GM18498 (cell line): Measurements from ENCODE around the gene ARSG.
"Not testable (repeated sequence)": the region's sequence is repeated elsewhere in the genome, so short reads cannot be mapped to it uniquely, and the experiment has no call there.

ENCODE experiments used
- ATAC-seq: cut with Tn5 transposase; IDR thresholded peaks from one replicate; pipeline ENCODE4 v1.9.1; 2021; ENCODE audit warnings: mild to moderate bottlenecking, moderate library complexity; ENCODE audit not compliant: unreplicated experiment

Gene ARSG

GRCh38 chr17:68326681-68327080, 35.4 kb downstream of the ARSG start:
- ATAC-seq: no peak

DNA sequence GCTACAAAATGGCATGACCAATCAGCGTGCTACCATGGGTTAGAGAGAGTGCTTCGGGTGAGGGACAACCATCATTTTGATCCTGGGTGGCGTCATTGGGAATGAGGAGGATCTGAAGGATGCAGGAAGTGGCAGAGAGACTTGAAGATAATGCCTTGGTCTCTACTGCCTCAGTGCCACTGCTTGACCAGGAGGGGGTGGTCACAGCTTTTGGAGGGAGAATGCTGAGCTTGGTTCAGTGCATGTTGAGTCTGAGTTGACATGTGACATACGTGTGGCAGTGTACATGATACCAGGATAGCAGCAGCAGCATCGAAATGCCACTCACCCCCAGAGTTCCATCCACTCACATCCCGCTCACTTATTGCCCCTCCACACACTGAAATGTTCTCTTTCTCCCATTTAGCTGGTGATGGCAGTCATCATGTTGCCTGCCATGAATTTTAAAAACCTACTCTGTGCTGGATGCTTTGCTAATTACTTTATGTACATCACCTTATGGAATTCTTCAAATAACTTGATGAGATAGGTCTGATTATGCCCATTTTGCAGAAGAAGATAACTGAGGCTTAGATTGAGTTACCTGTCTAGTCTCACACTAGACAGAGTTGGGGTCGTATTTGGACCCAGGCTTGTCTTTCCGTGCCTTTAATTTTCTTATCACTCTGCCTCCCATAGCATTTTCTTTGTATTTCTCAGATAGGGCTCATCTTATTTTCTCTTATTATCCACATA, 36.7 kb downstream of the ARSG start:
- ATAC-seq: no peak

- no peak for ATAC-seq
Observed at GRCh38 chr17:68328676-68329075, 37.4 kb downstream of the ARSG start.

GRCh38 chr17:68329331-68329730, 38.0 kb downstream of the ARSG start:
- no peak for ATAC-seq

DNA sequence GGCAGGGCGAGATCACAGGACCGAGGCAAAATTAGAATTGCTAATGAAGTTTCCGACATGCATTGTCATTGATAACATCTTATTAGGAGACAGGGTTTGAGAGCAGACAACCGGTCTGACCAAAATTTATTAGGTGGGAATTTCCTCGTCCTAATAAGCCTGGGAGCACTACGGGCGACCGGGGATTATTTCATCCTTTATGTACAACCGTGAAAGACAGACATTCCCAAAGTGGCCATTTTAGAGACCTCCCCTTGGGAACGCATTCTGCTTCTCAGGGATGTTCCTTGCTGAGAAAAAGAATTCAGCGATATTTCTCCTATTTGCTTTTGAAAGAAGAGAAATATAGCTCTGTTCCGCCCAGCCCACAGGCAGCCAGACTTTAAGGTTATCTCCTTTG, 40.6 kb downstream of the ARSG start:
- ATAC-seq: not testable (repeated sequence)

DNA sequence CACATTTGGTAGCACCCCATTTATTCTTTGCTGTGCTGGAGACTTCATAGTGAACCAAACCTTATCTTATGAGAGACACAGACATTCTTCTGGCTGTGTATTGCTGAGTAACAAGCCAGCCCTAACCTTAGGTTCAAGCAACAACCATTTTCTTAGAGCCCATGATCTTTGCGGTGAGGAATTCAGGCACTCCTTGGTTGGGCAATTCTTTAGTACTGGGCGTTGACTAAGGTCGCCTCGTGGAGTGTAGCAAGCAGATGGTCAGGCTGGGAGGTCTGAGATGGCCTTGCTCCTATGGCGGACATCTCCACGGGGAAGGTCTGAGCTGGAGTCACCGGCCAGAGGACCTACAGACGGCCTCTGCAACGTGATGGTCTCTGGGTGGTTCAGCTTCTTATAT, 43.1 kb downstream of the ARSG start:
- ATAC-seq: no peak

DNA sequence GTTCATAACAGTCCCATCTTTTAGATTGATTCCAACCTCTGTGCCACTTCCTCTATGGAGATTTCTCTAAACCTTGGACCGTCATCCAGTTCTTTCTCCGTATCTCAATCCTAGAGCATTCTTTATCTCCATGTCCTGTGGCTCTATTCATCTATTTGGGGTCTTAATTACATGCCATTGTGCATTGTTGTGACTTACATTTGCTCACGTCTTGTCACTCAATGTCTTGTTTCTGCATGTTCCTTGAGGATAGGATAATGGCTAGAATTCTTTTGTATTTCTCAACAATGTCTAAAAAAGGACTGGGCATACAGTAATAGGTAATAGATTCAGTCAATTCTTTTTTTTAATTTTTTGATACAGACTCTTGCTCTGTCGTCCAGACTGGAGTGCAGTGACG, 50.2 kb downstream of the ARSG start:
- no peak for ATAC-seq

- no peak for ATAC-seq
Observed at GRCh38 chr17:68343976-68344375, 52.7 kb downstream of the ARSG start.

DNA sequence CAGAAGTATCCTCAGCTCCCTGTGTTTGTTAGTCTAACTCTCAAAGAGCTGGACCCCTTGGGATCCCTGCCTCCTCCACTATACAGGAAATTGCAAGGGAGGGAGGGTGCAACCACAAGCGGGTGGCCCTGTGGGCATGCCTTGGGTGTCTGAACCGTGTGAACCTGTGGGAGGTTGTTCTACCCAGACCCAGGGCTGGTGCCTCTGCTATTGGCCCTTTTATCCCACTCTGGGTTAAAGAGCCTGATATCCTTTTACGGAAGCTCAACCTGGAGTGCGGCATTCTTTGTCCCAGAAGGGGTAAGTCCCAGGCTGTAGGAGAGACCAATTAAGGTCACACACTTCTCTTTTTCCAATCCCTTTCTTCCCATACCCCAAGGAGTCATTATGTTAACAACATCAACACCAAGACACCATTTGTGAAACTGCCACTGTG, 53.4 kb downstream of the ARSG start:
- ATAC-seq: no peak

DNA sequence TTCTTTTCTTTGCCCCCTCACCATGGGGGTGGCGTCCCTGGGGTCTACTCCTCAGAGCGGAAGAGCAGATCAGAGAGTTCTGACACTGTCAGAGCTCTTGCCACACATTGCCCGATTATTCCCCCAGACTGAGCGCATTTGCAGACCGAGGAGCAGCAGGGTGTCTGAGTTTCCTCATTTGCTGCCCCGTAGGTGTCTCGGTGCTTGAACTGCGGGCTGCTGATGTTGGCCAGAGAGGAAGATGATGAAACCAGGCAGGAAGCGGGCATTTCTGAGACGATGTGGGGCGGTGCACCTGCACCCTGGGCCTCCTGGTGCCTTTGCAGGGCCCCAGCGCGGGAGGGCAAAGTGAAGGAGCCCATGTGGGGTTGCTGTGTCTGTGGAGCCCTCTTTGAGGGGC, 55.2 kb downstream of the ARSG start:
- ATAC-seq: peak; percentile 67

GRCh38 chr17:68347380-68347779, 56.1 kb downstream of the ARSG start:
- no peak for ATAC-seq

GRCh38 chr17:68349157-68349556, 57.9 kb downstream of the ARSG start:
- no peak for ATAC-seq

DNA sequence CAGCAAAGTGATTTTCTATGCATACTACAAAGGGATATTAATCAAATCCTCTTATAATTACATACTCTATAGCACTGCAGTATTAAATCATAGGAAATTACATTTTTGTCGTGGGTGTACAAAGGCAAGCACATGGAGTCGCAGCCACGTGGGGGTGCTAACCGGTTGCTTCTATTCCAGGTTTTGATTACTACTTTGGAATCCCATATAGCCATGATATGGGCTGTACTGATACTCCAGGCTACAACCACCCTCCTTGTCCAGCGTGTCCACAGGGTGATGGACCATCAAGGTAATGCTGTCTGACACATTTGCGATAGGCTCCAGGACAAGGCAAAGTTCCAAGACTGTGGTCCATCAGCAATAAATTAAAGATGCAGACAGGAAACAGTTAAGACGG, 60.1 kb downstream of the ARSG start:
- no peak for ATAC-seq

GRCh38 chr17:68352041-68352440, 60.7 kb downstream of the ARSG start:
- no peak for ATAC-seq

DNA sequence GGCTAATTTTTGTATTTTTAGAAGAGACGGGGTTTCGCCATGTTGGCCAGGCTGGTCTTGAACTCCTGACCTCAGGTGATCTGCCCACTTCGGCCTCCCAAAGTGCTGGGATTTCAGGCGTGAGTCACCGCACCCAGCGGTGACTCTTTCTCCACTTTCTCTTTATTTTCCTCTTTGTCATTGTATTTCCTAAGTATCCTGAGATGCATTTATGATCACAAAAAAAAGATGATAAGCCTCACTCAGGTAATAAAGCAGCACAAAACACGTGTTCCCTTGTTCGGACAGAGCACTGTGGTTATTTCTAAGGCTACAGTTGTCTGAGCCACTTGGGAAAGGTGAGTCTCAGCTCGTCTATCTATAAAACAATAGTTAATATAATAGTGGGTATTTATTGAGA, 61.4 kb downstream of the ARSG start:
- not testable (repeated sequence) for ATAC-seq

GRCh38 chr17:68353111-68353521, 61.8 kb downstream of the ARSG start:
- no peak for ATAC-seq

GRCh38 chr17:68354311-68354710, 63.0 kb downstream of the ARSG start:
- ATAC-seq: not testable (repeated sequence)

- ATAC-seq: not testable (repeated sequence)
Observed at GRCh38 chr17:68355108-68355507, 63.8 kb downstream of the ARSG start.

- ATAC-seq: peak; percentile 95
Observed at GRCh38 chr17:68356520-68356919, 65.2 kb downstream of the ARSG start.

- no peak for ATAC-seq
Observed at GRCh38 chr17:68356949-68357455, 65.7 kb downstream of the ARSG start.

GRCh38 chr17:68357886-68358285, 66.6 kb downstream of the ARSG start:
- no peak for ATAC-seq

DNA sequence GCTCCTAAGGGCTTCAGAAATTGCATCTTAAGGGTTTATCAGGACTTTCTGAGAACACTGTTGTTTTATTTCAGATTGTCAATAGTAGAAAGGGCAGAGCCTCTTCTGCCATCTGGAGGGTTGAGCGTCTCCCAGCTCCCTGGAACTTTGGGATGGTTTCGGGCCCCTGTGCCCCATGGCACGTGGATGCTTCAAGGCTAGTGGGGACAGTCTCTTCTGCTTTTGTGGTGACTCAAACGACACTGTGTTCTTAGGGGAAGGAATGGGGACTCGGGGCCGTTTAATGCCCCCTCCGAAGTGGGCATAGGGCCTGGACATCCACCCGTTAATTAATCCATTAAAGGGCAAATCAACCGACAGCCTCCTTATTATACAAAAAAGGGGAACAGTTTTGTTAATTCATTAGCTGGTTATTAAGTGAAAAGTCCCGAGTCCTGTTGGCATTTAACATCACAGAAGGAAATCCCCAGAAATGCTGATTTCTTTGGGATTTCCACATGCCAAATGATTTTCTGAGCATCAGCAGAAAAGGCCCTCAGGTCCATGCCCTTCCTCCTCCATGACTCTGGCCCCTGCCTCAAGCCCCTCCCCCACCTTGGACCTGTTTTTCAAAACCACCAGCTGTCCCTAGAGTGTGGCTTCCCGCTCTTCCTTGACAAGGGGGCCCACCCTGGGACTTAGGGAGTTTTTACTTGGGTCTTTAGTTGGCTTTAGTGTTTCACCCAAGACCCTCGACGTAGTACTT, 68.7 kb downstream of the ARSG start:
- ATAC-seq: no peak
